Measurements from ENCODE around the gene POTEH. TPM values are rescaled to one million over a fixed set of nuclear protein-coding genes. Genes with fewer than 3 reads are reported as not detected.
"Not testable (repeated sequence)": the region's sequence is repeated elsewhere in the genome, so short reads cannot be mapped to it uniquely, and the experiment has no call there.

POTEH gene
- total RNA-seq, 1 experiment from 2014 or later = 0.27 TPM

- not testable (repeated sequence) for DNase-seq (ENCODE audit: low read depth)
Observed at GRCh38 chr22:15734411-15734810, 44.6 kb downstream of the POTEH start.

DNA sequence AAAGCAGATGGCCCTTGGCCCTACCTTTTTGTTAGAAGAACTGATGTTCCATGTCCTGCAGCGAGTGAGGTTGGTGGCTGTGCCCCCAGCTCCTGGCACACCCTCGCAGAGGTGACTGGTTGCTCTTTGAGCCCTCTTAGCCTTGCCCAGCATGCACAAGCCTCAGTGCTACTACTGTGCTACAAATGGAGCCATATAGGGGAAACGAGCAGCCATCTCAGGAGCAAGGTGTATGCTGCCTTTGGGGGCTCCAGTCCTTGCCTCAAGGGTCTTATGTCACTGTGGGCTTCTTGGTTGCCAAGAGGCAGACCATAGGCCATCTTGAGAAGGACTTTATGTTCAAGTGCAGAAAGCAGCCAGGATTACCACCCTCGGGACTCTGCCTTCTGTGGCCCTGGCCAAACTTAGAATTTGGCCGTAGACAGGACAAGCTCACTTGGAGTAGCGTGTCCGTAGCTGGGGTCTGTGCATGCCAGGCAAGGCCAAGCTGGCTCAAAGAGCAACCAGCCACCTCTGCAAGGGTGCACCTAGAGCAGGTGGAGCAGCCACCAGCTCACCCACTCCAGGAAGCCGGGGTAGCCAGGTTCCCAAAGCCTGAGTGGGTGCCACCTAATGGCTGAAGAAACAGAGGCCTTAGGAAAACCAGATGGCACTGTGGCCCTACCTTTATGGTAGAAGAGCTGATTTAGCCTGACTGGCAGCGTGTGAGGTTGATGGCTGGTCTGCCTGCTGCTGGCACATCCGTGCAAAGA is 48.5 kb downstream of the POTEH start:
- not testable (repeated sequence) for DNase-seq (ENCODE audit: low read depth)

DNA sequence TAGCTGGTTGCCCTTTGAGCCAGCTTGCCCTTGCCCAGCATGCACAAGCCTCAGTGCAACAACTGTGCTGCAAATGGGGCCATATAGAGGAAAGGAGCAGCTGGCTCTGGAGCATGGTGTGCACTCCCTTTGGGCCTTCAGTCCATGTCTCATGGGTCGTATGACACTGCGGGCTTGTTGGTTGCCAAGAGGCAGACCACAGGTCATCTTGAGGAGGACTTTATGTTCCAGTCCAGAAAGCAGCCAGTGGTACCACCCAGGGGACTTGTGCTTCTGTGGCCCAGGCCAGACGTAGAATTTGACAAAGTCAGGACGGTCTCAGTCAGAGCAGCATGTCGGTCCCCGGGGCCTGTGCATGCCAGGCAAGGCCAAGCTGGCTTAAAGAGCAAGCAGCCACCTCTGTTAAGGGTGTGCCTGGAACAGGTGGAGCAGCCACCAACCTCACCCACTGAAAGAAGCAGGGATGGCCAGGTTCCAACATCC is 49.1 kb downstream of the POTEH start:
- DNase-seq (ENCODE audit: low read depth) = not testable (repeated sequence)

DNA sequence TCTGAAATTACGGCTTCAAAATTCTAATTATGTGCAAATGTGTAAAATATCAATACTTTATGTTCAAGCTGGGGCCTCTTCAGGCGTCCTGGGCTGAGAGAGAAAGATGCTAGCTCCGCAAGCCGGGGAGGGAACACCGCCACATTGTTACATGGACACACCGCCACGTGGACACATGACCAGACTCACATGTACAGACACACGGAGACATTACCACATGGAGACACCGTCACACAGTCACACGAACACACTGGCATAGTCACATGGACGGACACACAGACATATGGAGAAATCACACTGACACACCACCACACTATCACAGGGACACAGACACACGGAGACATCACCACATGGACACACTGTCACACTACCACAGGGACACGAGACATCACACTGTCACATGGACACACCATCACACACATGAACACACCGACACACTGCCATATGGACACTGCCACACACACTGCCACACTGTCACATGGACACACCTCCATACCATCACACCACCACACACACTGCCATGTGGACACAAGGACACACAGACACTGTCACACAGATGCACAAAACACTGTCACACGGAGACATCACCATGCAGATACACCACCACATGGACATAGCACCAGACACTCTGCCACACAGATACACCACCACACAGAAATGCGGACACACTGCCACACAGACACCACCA is 58.0 kb downstream of the POTEH start:
- DNase-seq (ENCODE audit: low read depth) = not testable (repeated sequence)

DNA sequence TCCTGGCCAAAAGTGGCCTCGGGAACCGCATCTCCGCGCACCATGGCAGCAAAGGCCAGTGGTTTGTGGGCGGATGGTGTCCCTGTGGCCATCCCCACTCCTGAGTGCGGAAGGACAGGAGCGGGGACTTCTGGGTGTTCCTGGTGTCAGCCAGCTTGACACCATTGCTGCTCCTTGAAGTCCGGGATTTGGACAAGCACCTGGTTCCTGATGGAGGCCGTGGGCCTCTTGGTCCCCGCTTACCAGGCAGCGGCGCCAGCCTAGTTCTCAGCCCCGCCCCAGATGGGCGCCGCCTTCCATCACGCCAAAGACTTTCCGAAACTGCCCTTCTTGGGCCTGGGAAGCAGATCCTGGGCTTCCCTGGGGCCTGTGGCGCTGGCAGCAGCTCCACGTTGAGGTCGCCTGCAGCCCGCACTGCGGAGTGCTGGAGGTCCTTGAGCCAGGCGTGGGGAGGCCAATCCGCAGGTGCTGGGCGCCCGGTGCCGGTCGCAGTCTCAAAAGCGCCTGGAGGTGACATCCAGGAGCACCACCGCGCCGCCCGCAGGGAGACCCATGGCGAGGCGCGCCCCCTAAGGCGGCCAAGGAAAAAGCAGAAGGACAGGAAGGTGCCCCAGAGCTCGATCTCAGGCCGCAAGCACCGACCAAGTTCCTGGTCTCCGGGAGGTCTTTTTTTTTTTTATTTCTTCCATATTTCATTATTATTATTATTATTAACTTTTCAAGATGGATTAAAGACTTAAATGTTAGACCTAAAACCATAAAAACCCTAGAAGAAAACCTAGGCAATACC is 59.5 kb downstream of the POTEH start:
- DNase-seq (ENCODE audit: low read depth) = not testable (repeated sequence)

DNA sequence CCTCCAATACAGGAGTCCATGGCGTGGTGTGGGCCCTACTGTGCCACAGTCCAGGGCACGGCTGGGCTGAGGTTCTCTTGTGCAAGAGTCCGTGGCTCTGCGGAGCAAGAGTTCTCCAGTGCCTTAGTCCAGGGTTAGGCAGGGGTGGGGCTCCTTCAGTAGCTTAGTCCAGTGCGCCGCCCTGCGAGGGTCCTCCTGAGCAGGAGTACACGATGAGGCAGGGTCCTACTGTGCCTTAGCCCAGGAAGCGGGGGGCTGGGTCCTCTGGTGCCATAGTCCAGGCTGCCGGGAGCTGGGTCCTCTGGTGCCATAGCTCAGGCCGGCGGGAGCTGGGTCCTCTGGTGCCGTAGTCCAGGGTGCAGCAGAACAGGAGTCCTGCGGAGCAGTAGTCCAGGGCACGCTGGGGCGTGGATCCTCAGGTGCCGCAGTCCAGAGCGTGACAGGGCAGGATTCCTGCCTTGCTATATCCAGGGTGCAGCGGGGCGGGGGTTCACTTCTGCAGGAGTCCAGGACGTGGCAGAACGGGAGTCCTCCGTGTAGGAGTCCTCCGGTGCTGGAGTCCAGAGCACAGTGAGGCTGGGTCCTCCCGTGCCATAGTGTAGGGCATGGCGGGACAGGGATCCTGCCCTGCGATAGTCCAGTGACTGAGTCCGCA is 69.7 kb downstream of the POTEH start:
- DNase-seq (ENCODE audit: low read depth) = not testable (repeated sequence)

DNA sequence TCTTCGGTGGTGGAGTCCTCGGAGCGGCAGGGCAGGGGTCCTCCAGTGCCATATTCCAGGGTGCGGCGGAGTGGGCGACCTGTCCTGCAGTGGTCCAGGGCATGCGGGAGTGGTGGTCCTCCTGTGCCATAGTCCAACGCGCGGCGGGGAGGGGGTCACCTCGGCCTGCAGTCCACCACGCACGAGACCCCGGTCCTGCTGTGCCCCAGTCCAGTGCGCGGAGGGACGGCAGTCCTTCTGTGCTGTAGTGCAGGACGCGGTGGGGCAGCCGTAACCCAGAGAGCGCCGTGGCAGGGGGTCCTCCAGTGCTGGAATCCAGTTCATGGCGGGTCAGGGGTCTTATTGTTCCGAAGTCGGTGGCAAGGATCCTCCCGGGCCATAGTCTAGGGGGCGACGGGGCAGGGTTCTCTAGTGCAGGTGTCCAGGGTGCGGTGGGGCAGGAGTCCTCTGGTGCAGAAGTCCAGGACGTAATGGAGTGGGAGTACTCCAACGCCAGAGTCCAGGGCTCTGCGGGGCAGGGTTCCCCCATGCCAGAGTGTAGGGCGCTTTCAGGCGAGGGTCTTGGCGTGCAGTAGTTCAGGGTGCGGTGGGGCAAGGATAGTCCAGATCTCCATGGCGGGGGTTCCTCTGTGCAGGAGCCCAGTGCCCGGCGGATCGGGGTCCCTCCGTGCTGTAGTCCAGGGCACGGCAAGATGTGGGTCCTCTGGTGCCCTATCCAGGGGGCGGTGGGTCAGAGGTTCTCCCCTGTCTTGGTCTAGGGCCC is 70.7 kb downstream of the POTEH start:
- not testable (repeated sequence) for DNase-seq (ENCODE audit: low read depth)

DNA sequence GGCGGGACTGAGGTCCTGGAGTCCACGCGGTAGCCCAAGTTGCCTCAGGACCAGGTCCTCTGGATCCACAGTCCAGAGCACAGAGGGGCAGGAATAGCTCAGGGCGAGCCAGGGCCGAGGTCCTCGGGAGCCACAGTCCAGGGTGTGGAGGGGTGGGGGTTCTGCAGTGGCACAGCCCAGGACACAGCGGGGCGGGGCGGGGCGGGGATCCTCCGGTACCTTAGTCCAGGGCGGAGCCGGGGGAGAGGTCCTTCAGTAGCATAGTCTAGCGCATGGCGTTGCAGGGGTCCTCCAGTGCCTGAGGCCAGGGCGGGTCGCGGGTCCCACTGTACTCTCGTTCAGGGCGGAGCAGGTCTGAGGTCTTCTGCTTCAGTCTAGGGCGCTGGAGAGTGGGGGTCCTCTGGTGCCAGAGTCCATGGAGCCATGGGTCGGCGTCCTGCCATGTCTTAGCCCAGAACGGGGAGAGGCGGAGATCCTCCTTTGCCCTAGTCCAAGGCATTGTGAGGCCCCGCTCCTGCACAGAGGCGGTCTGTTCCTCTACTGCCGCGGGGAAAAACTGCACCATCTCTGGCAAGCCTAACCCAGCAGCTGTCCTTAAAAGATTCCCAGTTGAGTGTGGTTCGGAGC is 71.4 kb downstream of the POTEH start:
- not testable (repeated sequence) for DNase-seq (ENCODE audit: low read depth)

DNA sequence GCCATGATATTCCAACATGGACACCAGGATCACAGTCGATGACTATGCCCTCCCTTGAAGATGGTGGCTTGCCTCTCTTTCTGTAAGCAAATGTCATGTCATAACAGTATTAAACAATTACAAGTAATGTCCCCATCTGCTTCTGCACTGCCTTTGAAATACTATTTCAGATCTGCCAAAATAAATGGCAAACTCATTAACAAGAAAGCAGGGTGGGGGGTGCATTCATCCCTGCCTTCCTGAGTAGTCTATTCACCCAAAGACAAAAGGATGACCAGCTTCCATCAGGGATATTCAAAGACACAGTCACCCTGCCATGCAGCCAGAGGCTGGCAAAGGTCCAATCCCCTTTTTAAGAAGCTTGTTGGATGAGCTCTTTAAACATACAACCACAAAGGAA is 73.7 kb downstream of the POTEH start:
- not testable (repeated sequence) for DNase-seq (ENCODE audit: low read depth)

Small RNAs within 50 kb of the gene (small RNA-seq; reads per million reads assigned to genes)
- gene RNU6-816P = not detected

Other genes starting within 250 kb of the POTEH start
- gene OR11H1, start 161.8 kb upstream of the POTEH start, total RNA-seq (2014; rRNA removed; shearing (Covaris generic)) = not detected in 2 replicates

Data from HT1080 (cell line).